DOHH2 (cell line): ENCODE data around the gene PTGFR.

Experiments
- EZH2phosphoT487 ChIP-seq: fragments of 200-600 bp; sonication (generic); IDR thresholded peaks from 2 replicates; pipeline ENCODE4 v1.6.1; 2017; ENCODE audit warnings: borderline replicate concordance, mild to moderate bottlenecking, antibody characterized with exemption, low read length, moderate library complexity, mixed read lengths
- TF ChIP-seq, protein P1 (sequence below): fragments of 200-600 bp; sonication (generic); IDR thresholded peaks from one replicate; pipeline ENCODE4 v1.5.1; 2014; ENCODE audit warnings: antibody characterized with exemption, mild to moderate bottlenecking, low read depth, low read length; ENCODE audit not compliant: poor library complexity, severe bottlenecking

DNA sequence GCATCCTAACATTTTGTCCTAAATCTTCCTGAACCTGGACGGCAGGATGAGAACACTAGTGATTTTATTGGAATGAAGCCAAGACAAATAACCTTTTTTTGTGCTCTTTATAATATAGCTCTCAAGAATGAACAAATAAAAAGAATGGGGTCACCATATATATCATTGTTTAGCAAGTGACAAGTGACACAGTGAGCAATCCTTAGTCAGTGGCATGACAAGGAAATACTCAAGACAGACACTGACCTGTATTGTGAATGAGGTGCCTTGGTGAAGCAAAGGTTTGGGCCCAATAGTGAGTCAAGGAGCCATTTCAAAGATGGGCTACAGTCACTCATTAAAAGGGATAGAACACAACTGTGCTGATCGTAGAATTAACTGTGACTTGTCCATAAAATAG lies 35.7 kb downstream of the PTGFR start:
- TF ChIP-seq, protein P1, sequence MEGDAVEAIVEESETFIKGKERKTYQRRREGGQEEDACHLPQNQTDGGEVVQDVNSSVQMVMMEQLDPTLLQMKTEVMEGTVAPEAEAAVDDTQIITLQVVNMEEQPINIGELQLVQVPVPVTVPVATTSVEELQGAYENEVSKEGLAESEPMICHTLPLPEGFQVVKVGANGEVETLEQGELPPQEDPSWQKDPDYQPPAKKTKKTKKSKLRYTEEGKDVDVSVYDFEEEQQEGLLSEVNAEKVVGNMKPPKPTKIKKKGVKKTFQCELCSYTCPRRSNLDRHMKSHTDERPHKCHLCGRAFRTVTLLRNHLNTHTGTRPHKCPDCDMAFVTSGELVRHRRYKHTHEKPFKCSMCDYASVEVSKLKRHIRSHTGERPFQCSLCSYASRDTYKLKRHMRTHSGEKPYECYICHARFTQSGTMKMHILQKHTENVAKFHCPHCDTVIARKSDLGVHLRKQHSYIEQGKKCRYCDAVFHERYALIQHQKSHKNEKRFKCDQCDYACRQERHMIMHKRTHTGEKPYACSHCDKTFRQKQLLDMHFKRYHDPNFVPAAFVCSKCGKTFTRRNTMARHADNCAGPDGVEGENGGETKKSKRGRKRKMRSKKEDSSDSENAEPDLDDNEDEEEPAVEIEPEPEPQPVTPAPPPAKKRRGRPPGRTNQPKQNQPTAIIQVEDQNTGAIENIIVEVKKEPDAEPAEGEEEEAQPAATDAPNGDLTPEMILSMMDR, result no peak
- TF ChIP-seq EZH2phosphoT487, result no peak
